Left ventricle myocardium inferior (tissue), 1 donor: ENCODE results near the gene RHBDL3. TPM values are rescaled to one million over a fixed set of nuclear protein-coding genes. Genes with fewer than 3 reads are reported as not detected.

Experiments used
- DNase-seq: peaks from one replicate; pipeline ENCODE4 v3.0.0-alpha.2; 2020
- H3K27ac ChIP-seq: fragments of 200-600 bp; replicated peaks from 2 replicates; pipeline ENCODE4 v1.8.0; 2021
- H3K27me3 ChIP-seq: fragments of 200-600 bp; 2 replicates; pipeline ENCODE4 v1.8.0; 2021; ENCODE audit warnings: low read depth
- H3K36me3 ChIP-seq: fragments of 200-600 bp; 2 replicates; pipeline ENCODE4 v1.8.0; 2021
- H3K4me1 ChIP-seq: fragments of 200-600 bp; 2 replicates; pipeline ENCODE4 v1.8.0; 2021
- H3K4me3 ChIP-seq: fragments of 200-600 bp; 2 replicates; pipeline ENCODE4 v1.8.0; 2021; ENCODE audit warnings: mild to moderate bottlenecking, moderate library complexity
- H3K9me3 ChIP-seq: fragments of 200-600 bp; replicated peaks from 2 replicates; pipeline ENCODE4 v1.8.0; 2021
- CTCF ChIP-seq: fragments of 200-600 bp; IDR thresholded peaks from 2 replicates; pipeline ENCODE4 v1.8.0; 2021; ENCODE audit warnings: antibody characterized with exemption, mild to moderate bottlenecking, borderline replicate concordance
- intact Hi-C: fragments of 100-400 bp; cut with micrococcal nuclease; formaldehyde crosslinking; loops from one replicate; pipeline ENCODE4 v1.11.0; 2022
- total RNA-seq: library from RNA; stranded (reverse); fragmentation: NEBNext Ultra II Directional; extraction: Animal tissue kit (Norgen Biotek cat#: 25700); gene quantifications from one replicate; pipeline ENCODE4 v1.2.1, GENCODE V29; 2021
- donor health status: DM: no; HTN: yes; CAD: no; lungs with severe emphysema.

RHBDL3 gene
- total RNA-seq, 1 donor from 2014 or later, result 4.7 TPM

- H3K27me3 ChIP-seq, result no peaks in the 10 kb centered on the region
- intact Hi-C loops, result no loop called here
- no peaks in the 10 kb centered on the region for H3K4me1 ChIP-seq
- H3K27ac ChIP-seq, result no peak overlapping the region
- no peak for DNase-seq
- H3K36me3 ChIP-seq, result no peaks in the 10 kb centered on the region
- H3K4me3 ChIP-seq, result no peak overlapping the region
- no peaks in the 10 kb centered on the region for H3K9me3 ChIP-seq
- no peak for TF ChIP-seq CTCF
Measured at GRCh38 chr17:32292094-32292493, 26.5 kb downstream of the RHBDL3 start.

- H3K9me3 ChIP-seq, result no peaks in the 10 kb centered on the region
- no peaks in the 10 kb centered on the region for H3K36me3 ChIP-seq
- TF ChIP-seq CTCF, result no peak
- H3K27ac ChIP-seq, result no peak overlapping the region
- DNase-seq, result no peak
- intact Hi-C loops, result no loop called here
- no peaks in the 10 kb centered on the region for H3K27me3 ChIP-seq
- no peaks in the 10 kb centered on the region for H3K4me1 ChIP-seq
- no peak overlapping the region for H3K4me3 ChIP-seq
Measured at GRCh38 chr17:32297424-32297823, 31.8 kb downstream of the RHBDL3 start.

GRCh38 chr17:32297860-32298259, 32.2 kb downstream of the RHBDL3 start:
- H3K27ac ChIP-seq, result no peak overlapping the region
- TF ChIP-seq CTCF, result no peak
- DNase-seq, result no peak
- no peaks in the 10 kb centered on the region for H3K36me3 ChIP-seq
- no peaks in the 10 kb centered on the region for H3K4me1 ChIP-seq
- H3K27me3 ChIP-seq, result no peaks in the 10 kb centered on the region
- H3K9me3 ChIP-seq, result no peaks in the 10 kb centered on the region
- intact Hi-C loops, result no loop called here
- no peak overlapping the region for H3K4me3 ChIP-seq

GRCh38 chr17:32298298-32298697, 32.7 kb downstream of the RHBDL3 start:
- TF ChIP-seq CTCF, result no peak
- H3K4me1 ChIP-seq, result no peaks in the 10 kb centered on the region
- intact Hi-C loops, result no loop called here
- H3K4me3 ChIP-seq, result no peak overlapping the region
- no peak for DNase-seq
- no peaks in the 10 kb centered on the region for H3K27me3 ChIP-seq
- H3K27ac ChIP-seq, result no peak overlapping the region
- H3K9me3 ChIP-seq, result no peaks in the 10 kb centered on the region
- H3K36me3 ChIP-seq, result no peaks in the 10 kb centered on the region

- Histone ChIP-seq H3K9me3 (no peaks in the 10 kb centered on the region), H3K36me3 (no peaks in the 10 kb centered on the region), H3K27me3 (no peaks in the 10 kb centered on the region), H3K27ac (no peak overlapping the region), H3K4me1 (peaks cover 6% of the 10 kb centered on the region), H3K4me3 (no peak overlapping the region)
- TF ChIP-seq CTCF, result no peak
- intact Hi-C loops, result no loop called here
- DNase-seq, result no peak
Measured at GRCh38 chr17:32298721-32299579, 33.3 kb downstream of the RHBDL3 start.
